Measurements from ENCODE around the gene SHISAL1. TPM values are rescaled to one million over a fixed set of nuclear protein-coding genes. Genes with fewer than 3 reads are reported as not detected.

The SHISAL1 gene
- total and polyA plus RNA-seq, 10 of the 15 experiments (the other 5 are each of a cell fraction or from before 2014, with no cell fraction given), result not detected

- in situ Hi-C loops (cut with MboI), result no loop called here
- no peak for FAIRE-seq
- intact Hi-C loops (cut with micrococcal nuclease; ENCODE audit: unreplicated experiment), result no loop called here
- ChIA-PET RAD21 (ENCODE audit: unreplicated experiment) (no interaction called here), CTCF (no interaction called here), SMC1A (ENCODE audit: uncharacterized antibody, unreplicated experiment) (interaction anchor here (0.6 kb wide), 1 partner anchor 190 kb away, joined by 3 read pairs; no protein-coding TSS in a partner anchor), POLR2A (no interaction called here)
- Histone ChIP-seq H3K36me3 (ENCODE audit: control insufficient read depth in 2 of 2, insufficient read depth in 2 of 2, low read length in 1 of 2) (no peaks in the 10 kb centered on the region), H2AFZ (ENCODE audit: control insufficient read depth, low read depth, low read length) (no peak overlapping the region), H3K4me2 (ENCODE audit: control insufficient read depth, insufficient read depth) (no peak overlapping the region), H3K27me3 (replicated peaks in 1 of 2; ENCODE audit: control insufficient read depth in 2 of 2, insufficient read depth in 2 of 2, low read length in 1 of 2) (no peaks in the 10 kb centered on the region; a peak in 1 of 4 replicates), H3K4me3 (no peak overlapping the region), H3K9me3 (replicated peaks; ENCODE audit: control insufficient read depth, insufficient read depth, low read length) (no peaks in the 10 kb centered on the region), H3K9ac (ENCODE audit: control insufficient read depth, insufficient read depth, low read length) (no peak overlapping the region), H3K4me1 (ENCODE audit: control insufficient read depth, insufficient read depth, low read length) (no peaks in the 10 kb centered on the region), H3K79me2 (ENCODE audit: control insufficient read depth, insufficient read depth, low read length) (no peaks in the 10 kb centered on the region), H4K20me1 (ENCODE audit: control insufficient read depth, insufficient read depth) (no peaks in the 10 kb centered on the region), H3K27ac (ENCODE audit: control insufficient read depth, insufficient read depth) (no peak overlapping the region)
- no peak for ATAC-seq
- TF ChIP-seq KLF5 (IDR thresholded peaks at IDR 0.05; ENCODE audit: partially characterized antibody) (no peak), SPI1 (IDR thresholded peaks at IDR 0.05; ENCODE audit: borderline replicate concordance, insufficient read depth, low read depth, low read length) (no peak), EED (IDR thresholded peaks at IDR 0.05; ENCODE audit: low read depth) (no peak), HDAC6 (IDR thresholded peaks at IDR 0.05; ENCODE audit: unreplicated experiment) (no peak), RFX5 (IDR thresholded peaks at IDR 0.05; ENCODE audit: low read depth, low read length) (no peak), JUND (IDR thresholded peaks at IDR 0.05; ENCODE audit: low read depth, low read length) (no peak), ZNF622 (IDR thresholded peaks at IDR 0.05) (no peak), LARP7 (IDR thresholded peaks at IDR 0.05) (no peak), NR2F1 (conservative IDR thresholded peaks at IDR 0.05) (no peak), ZSCAN29 (IDR thresholded peaks at IDR 0.05) (no peak)
- TF ChIP-seq, protein P1, sequence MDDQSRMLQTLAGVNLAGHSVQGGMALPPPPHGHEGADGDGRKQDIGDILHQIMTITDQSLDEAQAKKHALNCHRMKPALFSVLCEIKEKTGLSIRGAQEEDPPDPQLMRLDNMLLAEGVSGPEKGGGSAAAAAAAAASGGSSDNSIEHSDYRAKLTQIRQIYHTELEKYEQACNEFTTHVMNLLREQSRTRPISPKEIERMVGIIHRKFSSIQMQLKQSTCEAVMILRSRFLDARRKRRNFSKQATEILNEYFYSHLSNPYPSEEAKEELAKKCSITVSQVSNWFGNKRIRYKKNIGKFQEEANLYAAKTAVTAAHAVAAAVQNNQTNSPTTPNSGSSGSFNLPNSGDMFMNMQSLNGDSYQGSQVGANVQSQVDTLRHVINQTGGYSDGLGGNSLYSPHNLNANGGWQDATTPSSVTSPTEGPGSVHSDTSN (IDR thresholded peaks at IDR 0.05; ENCODE audit: insufficient replicate concordance, low read depth, low read length), result no peak
- TF ChIP-seq, protein P2, sequence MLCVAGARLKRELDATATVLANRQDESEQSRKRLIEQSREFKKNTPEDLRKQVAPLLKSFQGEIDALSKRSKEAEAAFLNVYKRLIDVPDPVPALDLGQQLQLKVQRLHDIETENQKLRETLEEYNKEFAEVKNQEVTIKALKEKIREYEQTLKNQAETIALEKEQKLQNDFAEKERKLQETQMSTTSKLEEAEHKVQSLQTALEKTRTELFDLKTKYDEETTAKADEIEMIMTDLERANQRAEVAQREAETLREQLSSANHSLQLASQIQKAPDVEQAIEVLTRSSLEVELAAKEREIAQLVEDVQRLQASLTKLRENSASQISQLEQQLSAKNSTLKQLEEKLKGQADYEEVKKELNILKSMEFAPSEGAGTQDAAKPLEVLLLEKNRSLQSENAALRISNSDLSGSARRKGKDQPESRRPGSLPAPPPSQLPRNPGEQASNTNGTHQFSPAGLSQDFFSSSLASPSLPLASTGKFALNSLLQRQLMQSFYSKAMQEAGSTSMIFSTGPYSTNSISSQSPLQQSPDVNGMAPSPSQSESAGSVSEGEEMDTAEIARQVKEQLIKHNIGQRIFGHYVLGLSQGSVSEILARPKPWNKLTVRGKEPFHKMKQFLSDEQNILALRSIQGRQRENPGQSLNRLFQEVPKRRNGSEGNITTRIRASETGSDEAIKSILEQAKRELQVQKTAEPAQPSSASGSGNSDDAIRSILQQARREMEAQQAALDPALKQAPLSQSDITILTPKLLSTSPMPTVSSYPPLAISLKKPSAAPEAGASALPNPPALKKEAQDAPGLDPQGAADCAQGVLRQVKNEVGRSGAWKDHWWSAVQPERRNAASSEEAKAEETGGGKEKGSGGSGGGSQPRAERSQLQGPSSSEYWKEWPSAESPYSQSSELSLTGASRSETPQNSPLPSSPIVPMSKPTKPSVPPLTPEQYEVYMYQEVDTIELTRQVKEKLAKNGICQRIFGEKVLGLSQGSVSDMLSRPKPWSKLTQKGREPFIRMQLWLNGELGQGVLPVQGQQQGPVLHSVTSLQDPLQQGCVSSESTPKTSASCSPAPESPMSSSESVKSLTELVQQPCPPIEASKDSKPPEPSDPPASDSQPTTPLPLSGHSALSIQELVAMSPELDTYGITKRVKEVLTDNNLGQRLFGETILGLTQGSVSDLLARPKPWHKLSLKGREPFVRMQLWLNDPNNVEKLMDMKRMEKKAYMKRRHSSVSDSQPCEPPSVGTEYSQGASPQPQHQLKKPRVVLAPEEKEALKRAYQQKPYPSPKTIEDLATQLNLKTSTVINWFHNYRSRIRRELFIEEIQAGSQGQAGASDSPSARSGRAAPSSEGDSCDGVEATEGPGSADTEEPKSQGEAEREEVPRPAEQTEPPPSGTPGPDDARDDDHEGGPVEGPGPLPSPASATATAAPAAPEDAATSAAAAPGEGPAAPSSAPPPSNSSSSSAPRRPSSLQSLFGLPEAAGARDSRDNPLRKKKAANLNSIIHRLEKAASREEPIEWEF (IDR thresholded peaks at IDR 0.05; ENCODE audit: insufficient replicate concordance, low read depth, low read length), result no peak
- TF ChIP-seq, protein P3, sequence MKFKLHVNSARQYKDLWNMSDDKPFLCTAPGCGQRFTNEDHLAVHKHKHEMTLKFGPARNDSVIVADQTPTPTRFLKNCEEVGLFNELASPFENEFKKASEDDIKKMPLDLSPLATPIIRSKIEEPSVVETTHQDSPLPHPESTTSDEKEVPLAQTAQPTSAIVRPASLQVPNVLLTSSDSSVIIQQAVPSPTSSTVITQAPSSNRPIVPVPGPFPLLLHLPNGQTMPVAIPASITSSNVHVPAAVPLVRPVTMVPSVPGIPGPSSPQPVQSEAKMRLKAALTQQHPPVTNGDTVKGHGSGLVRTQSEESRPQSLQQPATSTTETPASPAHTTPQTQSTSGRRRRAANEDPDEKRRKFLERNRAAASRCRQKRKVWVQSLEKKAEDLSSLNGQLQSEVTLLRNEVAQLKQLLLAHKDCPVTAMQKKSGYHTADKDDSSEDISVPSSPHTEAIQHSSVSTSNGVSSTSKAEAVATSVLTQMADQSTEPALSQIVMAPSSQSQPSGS (IDR thresholded peaks at IDR 0.05; ENCODE audit: low read length), result no peak
- DNase-seq (ENCODE audit: low read depth, low spot score), result no peak
- WGBS (ENCODE audit: insufficient coverage, insufficient replicate concordance, low lambda C conversion rate, missing lambda C conversion rate), result 53% methylated on average over 5 of the region's 5 CpGs
- no TSS peak for BruUV-seq (replicated peaks)
Observed at GRCh38 chr22:44342347-44342956, 29.7 kb upstream of the SHISAL1 start.

Measured in GM12878 (cell line).